Colonic mucosa (tissue), 4 donors: ENCODE results near the gene GOT1. TPM values are rescaled to one million over a fixed set of nuclear protein-coding genes. Genes with fewer than 3 reads are reported as not detected.

Experiments
- DNase-seq: peaks from one replicate; pipeline ENCODE4 v3.0.0-alpha.2; 2020
- H3K27ac ChIP-seq: fragments of 200-600 bp; one replicate; pipeline ENCODE4 v1.8.0; 2021
- H3K27me3 ChIP-seq: fragments of 200-600 bp; one replicate; pipeline ENCODE4 v1.8.0; 2021
- H3K36me3 ChIP-seq: fragments of 200-600 bp; one replicate; pipeline ENCODE4 v1.8.0; 2021
- H3K4me1 ChIP-seq: fragments of 200-600 bp; one replicate; pipeline ENCODE4 v1.8.0; 2021; ENCODE audit warnings: mild to moderate bottlenecking
- H3K4me3 ChIP-seq: fragments of 200-600 bp; one replicate; pipeline ENCODE4 v1.8.0; 2021
- H3K9ac ChIP-seq, 2 donors: one replicate each; pipeline ENCODE4 v1.7.0; 2013; ENCODE audit warnings: control low read depth in 2 of 2, low read depth in 2 of 2, low read length in 2 of 2
- H3K9me3 ChIP-seq: fragments of 200-600 bp; one replicate; pipeline ENCODE4 v1.8.0; 2021
- intact Hi-C: fragments of 100-400 bp; cut with DNase I; formaldehyde crosslinking; loops from one replicate; pipeline ENCODE4 v1.14.1; 2022
- total RNA-seq, 2 donors: library from RNA; stranded (reverse); fragmentation: NEBNext Ultra II Directional in 1 of 2; extraction: Animal tissue kit (Norgen Biotek cat#: 25700) in 1 of 2; gene quantifications; one replicate each; pipeline ENCODE4 v1.2.1, GENCODE V29; 2021
- TF ChIP-seq, protein P1 (sequence below): fragments of 200-600 bp; IDR thresholded peaks from one replicate; pipeline ENCODE4 v1.8.0; 2022; ENCODE audit warnings: antibody characterized with exemption, mild to moderate bottlenecking
- donor health status: healthy.
- donor health status: DM: no; HTN: no; CAD: no.
- donor health status: DM: no; HTN: no; CAD: no.

The GOT1 gene
- total RNA-seq, 2 donors from 2014 or later, result 96.7 to 135 TPM

DNA sequence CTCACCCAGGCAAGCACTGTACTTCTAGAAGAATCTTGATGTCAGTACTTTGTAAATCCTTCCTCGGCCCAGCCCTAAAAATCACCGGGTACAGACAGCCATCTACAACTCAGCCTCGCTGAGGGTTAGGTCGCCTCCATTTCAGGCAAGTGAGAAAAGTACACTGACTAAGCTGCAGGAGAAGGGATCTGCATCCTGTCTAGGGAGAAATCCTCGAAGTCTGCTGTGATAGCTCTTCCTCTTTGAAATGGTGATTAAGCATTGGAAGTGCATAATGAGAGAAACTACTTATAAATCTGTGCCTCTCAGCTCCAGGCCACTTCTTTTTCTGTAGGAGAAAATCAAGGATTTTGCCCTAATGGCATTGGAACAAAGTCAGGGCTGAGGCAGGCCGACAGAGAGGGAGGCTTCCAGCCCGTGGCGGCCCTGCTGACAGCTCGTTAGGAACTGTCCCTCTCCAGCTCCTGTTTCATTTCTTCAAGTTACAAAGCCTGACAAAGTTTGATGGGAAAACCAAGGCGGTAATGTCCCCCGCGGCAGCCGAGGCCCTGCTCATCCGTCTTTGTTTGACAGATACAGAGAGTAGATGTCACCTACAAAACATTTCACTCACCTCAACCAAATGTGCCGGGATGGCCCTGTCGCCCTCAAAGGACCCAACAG is 14.1 kb upstream of the GOT1 start:
- Histone ChIP-seq H3K4me3 (no peak overlapping the region), H3K27me3 (no peaks in the 10 kb centered on the region), H3K9me3 (no peaks in the 10 kb centered on the region), H3K9ac (no peak overlapping the region), H3K36me3 (no peaks in the 10 kb centered on the region), H3K4me1 (no peaks in the 10 kb centered on the region), H3K27ac (no peak overlapping the region)
- intact Hi-C loops, result no loop called here
- TF ChIP-seq, protein P1, sequence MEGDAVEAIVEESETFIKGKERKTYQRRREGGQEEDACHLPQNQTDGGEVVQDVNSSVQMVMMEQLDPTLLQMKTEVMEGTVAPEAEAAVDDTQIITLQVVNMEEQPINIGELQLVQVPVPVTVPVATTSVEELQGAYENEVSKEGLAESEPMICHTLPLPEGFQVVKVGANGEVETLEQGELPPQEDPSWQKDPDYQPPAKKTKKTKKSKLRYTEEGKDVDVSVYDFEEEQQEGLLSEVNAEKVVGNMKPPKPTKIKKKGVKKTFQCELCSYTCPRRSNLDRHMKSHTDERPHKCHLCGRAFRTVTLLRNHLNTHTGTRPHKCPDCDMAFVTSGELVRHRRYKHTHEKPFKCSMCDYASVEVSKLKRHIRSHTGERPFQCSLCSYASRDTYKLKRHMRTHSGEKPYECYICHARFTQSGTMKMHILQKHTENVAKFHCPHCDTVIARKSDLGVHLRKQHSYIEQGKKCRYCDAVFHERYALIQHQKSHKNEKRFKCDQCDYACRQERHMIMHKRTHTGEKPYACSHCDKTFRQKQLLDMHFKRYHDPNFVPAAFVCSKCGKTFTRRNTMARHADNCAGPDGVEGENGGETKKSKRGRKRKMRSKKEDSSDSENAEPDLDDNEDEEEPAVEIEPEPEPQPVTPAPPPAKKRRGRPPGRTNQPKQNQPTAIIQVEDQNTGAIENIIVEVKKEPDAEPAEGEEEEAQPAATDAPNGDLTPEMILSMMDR, result no peak
- no peak for DNase-seq

DNA sequence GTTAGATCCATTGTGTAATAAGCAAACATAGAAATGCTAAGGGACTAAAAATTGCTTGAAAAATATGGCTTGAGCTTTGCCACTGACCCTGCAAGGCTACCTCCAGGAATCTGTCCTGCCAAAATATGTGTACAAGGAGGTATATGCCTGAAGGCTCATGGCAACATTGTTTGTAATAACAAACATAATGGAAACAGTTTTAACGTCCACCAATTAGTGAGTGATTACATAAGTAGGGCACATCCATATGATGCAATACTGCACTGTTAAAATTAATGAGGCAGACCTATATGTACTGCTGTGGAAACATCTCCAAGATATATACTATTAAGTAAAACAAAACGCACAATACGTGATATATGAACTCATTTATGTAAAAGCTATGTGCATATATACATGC is 13.1 kb upstream of the GOT1 start:
- H3K9ac ChIP-seq, result no peak overlapping the region
- H3K27me3 ChIP-seq, result no peaks in the 10 kb centered on the region
- no peaks in the 10 kb centered on the region for H3K36me3 ChIP-seq
- H3K4me3 ChIP-seq, result no peak overlapping the region
- TF ChIP-seq, protein P1, result no peak
- DNase-seq, result no peak
- no peaks in the 10 kb centered on the region for H3K4me1 ChIP-seq
- intact Hi-C loops, result no loop called here
- no peaks in the 10 kb centered on the region for H3K9me3 ChIP-seq
- H3K27ac ChIP-seq, result no peak overlapping the region

DNA sequence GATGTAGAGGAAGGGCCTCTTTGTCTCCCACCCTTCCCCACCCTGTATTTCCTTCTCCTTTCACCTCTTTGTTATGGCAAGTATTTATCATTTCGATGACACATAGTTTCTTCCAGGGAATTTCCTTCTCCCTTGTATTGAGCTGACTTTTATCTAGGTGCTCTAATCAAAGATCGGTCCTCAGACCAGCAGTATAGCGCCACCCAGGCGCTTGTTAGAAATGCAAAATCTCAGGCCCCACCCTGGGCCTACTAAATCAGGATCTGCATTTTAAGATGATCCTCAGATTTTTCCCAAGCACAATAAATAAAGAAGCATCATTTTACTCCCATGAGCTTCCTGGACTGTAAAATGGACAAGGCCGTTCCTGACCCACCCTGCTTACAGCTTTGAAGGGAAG is 12.0 kb upstream of the GOT1 start:
- Histone ChIP-seq H3K9ac (no peak overlapping the region), H3K27ac (no peak overlapping the region), H3K9me3 (no peaks in the 10 kb centered on the region), H3K4me1 (no peaks in the 10 kb centered on the region), H3K36me3 (no peaks in the 10 kb centered on the region), H3K4me3 (no peak overlapping the region), H3K27me3 (no peaks in the 10 kb centered on the region)
- intact Hi-C loops, result no loop called here
- TF ChIP-seq, protein P1, result no peak
- no peak for DNase-seq

DNA sequence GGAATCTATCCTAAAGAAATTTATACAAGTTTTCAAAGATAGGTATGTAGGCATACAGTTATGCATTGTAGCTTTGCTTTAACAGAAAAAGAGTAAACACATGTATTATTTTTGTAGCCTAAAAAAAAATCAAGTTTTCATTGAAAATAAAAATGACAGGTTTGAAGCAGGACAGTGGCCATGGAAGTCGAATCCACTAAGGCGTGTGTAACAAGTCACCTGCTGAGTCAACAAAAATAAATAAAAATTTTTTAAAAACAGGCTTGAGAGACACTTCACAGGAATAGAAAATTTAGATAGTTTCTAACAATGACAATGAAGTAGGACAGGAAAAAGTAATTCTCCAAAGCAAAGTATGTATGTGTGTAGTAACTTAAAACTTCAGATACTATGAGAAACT is 8.5 kb upstream of the GOT1 start:
- Histone ChIP-seq H3K9ac (no peak overlapping the region), H3K27me3 (no peaks in the 10 kb centered on the region), H3K36me3 (no peaks in the 10 kb centered on the region), H3K4me1 (no peaks in the 10 kb centered on the region), H3K4me3 (no peak overlapping the region), H3K9me3 (no peaks in the 10 kb centered on the region), H3K27ac (no peak overlapping the region)
- intact Hi-C loops, result loop anchor here (5.0 kb wide), 1 partner anchor 98 kb away; no protein-coding TSS in a partner anchor
- TF ChIP-seq, protein P1, result no peak
- no peak for DNase-seq

DNA sequence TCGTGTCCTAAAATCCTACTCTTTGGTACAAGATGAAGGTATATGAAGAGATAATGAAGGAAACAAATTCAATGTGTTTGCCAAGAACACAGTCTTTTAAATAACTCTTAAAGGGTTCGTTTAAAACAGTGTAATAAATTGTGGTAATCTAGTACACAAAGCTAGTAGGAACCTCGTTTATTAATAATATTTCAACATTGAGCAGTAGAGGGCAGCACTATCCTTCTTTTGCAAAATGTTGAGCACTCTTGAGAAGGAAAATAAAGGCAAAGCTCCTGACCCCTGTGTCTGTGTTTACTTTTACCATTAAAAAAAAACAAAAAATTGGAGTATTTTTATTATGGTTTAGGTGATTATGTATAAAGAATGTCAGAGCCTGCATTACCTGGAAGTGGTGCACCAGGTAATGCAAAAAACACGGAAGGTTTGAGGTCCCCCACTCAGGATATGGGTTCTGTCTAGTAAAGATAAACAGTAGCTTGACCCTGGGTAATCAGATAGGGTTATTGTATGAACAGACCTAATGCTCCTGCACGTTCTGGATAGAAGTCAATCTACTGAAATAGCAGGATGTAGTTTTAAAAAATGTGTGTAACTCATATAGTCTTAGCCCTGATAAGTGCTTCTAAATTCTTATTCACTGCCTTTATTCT is 5.7 kb upstream of the GOT1 start:
- Histone ChIP-seq H3K27ac (peak overlapping the region; percentile 1), H3K9ac (no peak overlapping the region), H3K27me3 (no peaks in the 10 kb centered on the region), H3K9me3 (no peaks in the 10 kb centered on the region), H3K4me1 (no peaks in the 10 kb centered on the region), H3K36me3 (no peaks in the 10 kb centered on the region), H3K4me3 (no peak overlapping the region)
- intact Hi-C loops, result loop anchor here (5.0 kb wide), 1 partner anchor 101 kb away; no protein-coding TSS in a partner anchor
- TF ChIP-seq, protein P1, result peak; percentile 38
- DNase-seq, result no peak
